Endothelial cell (in vitro differentiated cells): ENCODE measurements around the gene PDE1C. TPM values are rescaled to one million over a fixed set of nuclear protein-coding genes. Genes with fewer than 3 reads are reported as not detected.

Experiments used
- DNase-seq: peaks from one replicate; pipeline ENCODE4 v3.0.0; 2021; ENCODE audit warnings: low spot score
- H3K27ac Mint-ChIP-seq: one replicate; pipeline ENCODE4 v1.8.0; 2021; ENCODE audit warnings: mixed read lengths, inconsistent platforms; ENCODE audit not compliant: unreplicated experiment
- H3K27me3 Mint-ChIP-seq: one replicate; pipeline ENCODE4 v1.8.0; 2021; ENCODE audit warnings: mild to moderate bottlenecking, moderate library complexity, mixed read lengths, inconsistent platforms; ENCODE audit not compliant: unreplicated experiment
- H3K36me3 Mint-ChIP-seq: one replicate; pipeline ENCODE4 v1.8.0; 2021; ENCODE audit warnings: mild to moderate bottlenecking, low read depth, mixed read lengths, inconsistent platforms; ENCODE audit not compliant: unreplicated experiment
- H3K4me1 Mint-ChIP-seq: one replicate; pipeline ENCODE4 v1.8.0; 2021; ENCODE audit warnings: mild to moderate bottlenecking, mixed read lengths, inconsistent platforms; ENCODE audit not compliant: unreplicated experiment
- H3K4me3 Mint-ChIP-seq: one replicate; pipeline ENCODE4 v1.8.0; 2021; ENCODE audit warnings: mild to moderate bottlenecking, mixed read lengths, inconsistent platforms; ENCODE audit not compliant: unreplicated experiment
- H3K9me3 Mint-ChIP-seq: one replicate; pipeline ENCODE4 v1.8.0; 2021; ENCODE audit warnings: mixed read lengths, inconsistent platforms; ENCODE audit not compliant: unreplicated experiment
- total RNA-seq: library from RNA; stranded (reverse); fragmentation: NEBNext Ultra II Directional; extraction: Animal tissue kit (Norgen Biotek cat#: 25700); gene quantifications from one replicate; pipeline ENCODE4 v1.2.1, GENCODE V29; 2021; ENCODE audit not compliant: unreplicated experiment
- TF ChIP-seq, protein P1 (sequence below): fragments of 200-600 bp; sonication (generic); IDR thresholded peaks from one replicate; pipeline ENCODE4 v1.5.0; 2021; ENCODE audit warnings: antibody characterized with exemption; ENCODE audit not compliant: unreplicated experiment

PDE1C gene
- total RNA-seq, 1 donor from 2014 or later, result 2.9 TPM

DNA sequence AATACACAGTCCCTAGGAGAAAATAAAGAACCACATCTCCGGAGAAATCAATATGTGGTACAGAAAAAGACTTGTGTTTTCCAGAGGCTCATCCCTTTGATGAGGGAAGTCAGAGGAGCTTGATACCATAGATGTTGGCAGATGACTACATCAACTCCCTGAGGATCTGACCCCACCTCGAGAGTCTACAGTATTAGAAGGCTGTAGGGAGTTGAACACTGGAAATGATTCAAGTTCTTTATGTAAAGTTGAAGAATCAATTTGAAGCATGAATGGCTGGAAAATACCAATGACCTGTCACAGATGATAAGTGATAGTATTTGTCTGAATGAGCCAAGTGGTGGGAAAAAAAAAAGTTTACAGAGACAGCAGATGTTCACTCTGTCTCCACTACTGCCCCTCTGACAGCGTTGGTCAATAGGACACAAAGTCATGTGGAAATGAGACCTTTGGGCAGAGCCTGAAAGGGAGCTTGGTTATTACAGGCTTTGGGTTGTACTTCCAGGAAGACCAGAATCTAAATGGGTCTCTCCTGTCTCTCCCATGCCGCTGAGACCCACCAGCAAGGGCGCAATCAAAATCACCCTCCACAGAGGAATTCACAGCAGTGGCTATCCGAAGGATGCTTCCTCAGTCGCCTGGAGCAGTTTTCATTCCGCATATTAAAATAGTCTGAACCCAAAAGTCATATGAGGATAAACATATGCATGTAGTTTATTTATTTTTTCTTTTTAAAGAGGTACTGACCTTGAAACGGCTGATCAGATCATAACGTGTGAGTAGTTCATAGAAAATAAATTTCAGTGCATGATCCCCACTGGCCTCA lies 197.4 kb downstream of the PDE1C start:
- no peak for DNase-seq
- Mint-ChIP-seq H3K4me3 (no peak overlapping the region), H3K27me3 (no peaks in the 10 kb centered on the region), H3K4me1 (peaks cover 20% of the 10 kb centered on the region), H3K9me3 (no peaks in the 10 kb centered on the region), H3K27ac (no peak overlapping the region), H3K36me3 (peaks cover 2% of the 10 kb centered on the region)
- TF ChIP-seq, protein P1, sequence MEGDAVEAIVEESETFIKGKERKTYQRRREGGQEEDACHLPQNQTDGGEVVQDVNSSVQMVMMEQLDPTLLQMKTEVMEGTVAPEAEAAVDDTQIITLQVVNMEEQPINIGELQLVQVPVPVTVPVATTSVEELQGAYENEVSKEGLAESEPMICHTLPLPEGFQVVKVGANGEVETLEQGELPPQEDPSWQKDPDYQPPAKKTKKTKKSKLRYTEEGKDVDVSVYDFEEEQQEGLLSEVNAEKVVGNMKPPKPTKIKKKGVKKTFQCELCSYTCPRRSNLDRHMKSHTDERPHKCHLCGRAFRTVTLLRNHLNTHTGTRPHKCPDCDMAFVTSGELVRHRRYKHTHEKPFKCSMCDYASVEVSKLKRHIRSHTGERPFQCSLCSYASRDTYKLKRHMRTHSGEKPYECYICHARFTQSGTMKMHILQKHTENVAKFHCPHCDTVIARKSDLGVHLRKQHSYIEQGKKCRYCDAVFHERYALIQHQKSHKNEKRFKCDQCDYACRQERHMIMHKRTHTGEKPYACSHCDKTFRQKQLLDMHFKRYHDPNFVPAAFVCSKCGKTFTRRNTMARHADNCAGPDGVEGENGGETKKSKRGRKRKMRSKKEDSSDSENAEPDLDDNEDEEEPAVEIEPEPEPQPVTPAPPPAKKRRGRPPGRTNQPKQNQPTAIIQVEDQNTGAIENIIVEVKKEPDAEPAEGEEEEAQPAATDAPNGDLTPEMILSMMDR, result no peak

DNA sequence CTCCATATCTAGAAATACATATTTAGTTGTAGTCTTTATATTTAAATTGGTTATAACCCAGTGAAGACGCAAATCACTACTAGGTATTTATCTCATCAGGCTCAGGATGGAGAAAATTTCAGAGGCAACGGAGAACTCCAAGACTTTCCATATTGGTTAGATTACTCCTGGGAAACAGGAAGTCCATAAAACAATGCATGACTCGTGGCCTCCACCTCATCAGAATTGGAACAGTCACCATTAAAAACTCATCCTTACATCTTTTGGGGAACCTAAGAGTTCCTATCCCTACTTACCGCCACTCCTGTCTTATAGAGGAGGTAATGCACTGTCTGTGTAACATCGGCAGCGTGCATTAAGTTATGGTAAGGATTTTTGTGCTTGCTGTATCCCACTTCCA lies 205.6 kb downstream of the PDE1C start:
- Mint-ChIP-seq H3K9me3 (no peaks in the 10 kb centered on the region), H3K36me3 (peaks cover 3% of the 10 kb centered on the region), H3K4me1 (peaks cover 3% of the 10 kb centered on the region), H3K27me3 (peaks cover 1% of the 10 kb centered on the region), H3K27ac (no peak overlapping the region), H3K4me3 (no peak overlapping the region)
- DNase-seq, result no peak
- TF ChIP-seq, protein P1, result no peak

DNA sequence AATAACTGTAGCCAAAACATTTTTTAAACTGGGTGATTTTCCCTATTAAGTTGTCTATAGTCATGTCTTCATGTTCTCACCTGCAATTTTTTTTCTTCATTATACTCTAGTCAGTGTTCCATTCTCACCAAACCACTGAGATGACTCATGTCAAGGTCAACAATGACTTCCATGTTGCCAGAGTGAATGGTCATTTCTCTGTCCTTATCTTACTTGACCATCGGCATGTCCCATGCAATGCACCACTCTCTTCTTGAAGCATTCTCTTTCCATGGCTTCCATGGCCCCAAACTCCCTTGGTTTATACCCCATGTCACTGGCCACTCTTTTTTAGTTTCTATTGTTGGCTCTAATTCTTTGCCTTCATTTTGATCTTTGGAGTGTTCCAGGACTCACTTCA lies 209.3 kb downstream of the PDE1C start:
- TF ChIP-seq, protein P1, result no peak
- Mint-ChIP-seq H3K9me3 (no peaks in the 10 kb centered on the region), H3K27me3 (no peaks in the 10 kb centered on the region), H3K4me3 (no peak overlapping the region), H3K36me3 (no peaks in the 10 kb centered on the region), H3K27ac (no peak overlapping the region), H3K4me1 (peaks cover 11% of the 10 kb centered on the region)
- no peak for DNase-seq

DNA sequence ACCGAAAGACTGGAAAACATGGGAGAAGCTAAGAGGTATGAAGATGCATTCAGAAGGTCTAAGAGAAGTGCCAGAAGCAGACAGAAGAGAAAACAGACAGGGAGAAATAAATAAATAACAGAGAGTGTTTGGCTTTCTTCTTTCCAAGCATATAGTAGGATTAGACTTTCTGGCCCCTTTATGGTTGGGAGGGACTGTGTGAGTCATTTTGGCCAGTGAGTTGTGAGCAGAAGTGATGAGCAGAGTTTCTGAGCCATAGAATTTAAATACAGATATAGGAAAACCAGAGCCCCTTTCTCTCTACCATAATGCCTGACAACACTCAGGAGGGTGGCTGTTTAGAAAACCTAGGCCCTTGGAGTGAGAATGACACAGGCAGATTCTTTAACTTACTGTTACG lies 212.2 kb downstream of the PDE1C start:
- TF ChIP-seq, protein P1, result no peak
- H3K27ac Mint-ChIP-seq, result no peak overlapping the region
- H3K4me1 Mint-ChIP-seq, result peaks cover 8% of the 10 kb centered on the region
- DNase-seq, result no peak
- no peaks in the 10 kb centered on the region for H3K9me3 Mint-ChIP-seq
- no peaks in the 10 kb centered on the region for H3K36me3 Mint-ChIP-seq
- no peaks in the 10 kb centered on the region for H3K27me3 Mint-ChIP-seq
- H3K4me3 Mint-ChIP-seq, result no peak overlapping the region

DNA sequence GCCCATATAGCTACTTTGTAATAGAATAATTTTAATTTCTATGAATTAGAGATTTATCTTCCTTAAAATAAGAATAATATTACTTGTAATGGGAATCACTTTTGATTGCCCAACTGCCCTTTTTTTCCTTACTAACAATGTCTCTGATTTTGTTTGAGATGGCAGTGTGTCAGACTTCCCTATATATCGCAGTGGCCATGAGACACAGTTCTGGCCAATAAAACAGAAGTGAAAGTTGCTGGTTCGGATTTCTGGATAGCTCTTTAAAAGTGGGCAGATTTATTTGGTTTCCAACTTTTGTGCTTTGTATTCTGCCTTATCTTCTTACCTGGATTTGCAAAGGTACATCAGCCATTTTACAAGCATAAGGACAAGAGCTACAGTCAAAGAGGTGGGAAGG lies 213.0 kb downstream of the PDE1C start:
- Mint-ChIP-seq H3K27ac (no peak overlapping the region), H3K27me3 (no peaks in the 10 kb centered on the region), H3K36me3 (no peaks in the 10 kb centered on the region), H3K9me3 (no peaks in the 10 kb centered on the region), H3K4me1 (peaks cover 8% of the 10 kb centered on the region), H3K4me3 (no peak overlapping the region)
- TF ChIP-seq, protein P1, result no peak
- no peak for DNase-seq
